Activated T-helper 2 cell treated with anti-CD3 and anti-CD28 coated beads, Interferon-gamma antibody, Interleukin-2, Interleukin-4, amounts not matched to agents 10 μg/mL and 5 μg/mL and 100 μg/mL, durations not matched to agents 14 hours and 24 hours and 36 hours (primary cell): ENCODE results near the gene MON1B. TPM values are rescaled to one million over a fixed set of nuclear protein-coding genes. Genes with fewer than 3 reads are reported as not detected.
A peak's percentile ranks its signal among the peaks of the same experiment; 100 is the strongest.

Source experiments
- DNase-seq: peaks from one replicate; pipeline ENCODE4 v3.0.0; 2021; ENCODE audit warnings: low spot score
- H3K27ac Mint-ChIP-seq: one replicate; pipeline ENCODE4 v1.8.0; 2021; ENCODE audit warnings: mixed read lengths
- H3K27me3 Mint-ChIP-seq: one replicate; pipeline ENCODE4 v1.8.0; 2021; ENCODE audit warnings: low read depth, mixed read lengths
- H3K36me3 Mint-ChIP-seq: one replicate; pipeline ENCODE4 v1.8.0; 2021; ENCODE audit warnings: low read depth, mixed read lengths
- H3K4me1 Mint-ChIP-seq: one replicate; pipeline ENCODE4 v1.8.0; 2021; ENCODE audit warnings: low read depth, mixed read lengths
- H3K4me3 Mint-ChIP-seq: one replicate; pipeline ENCODE4 v1.8.0; 2021; ENCODE audit warnings: low read depth, mild to moderate bottlenecking, moderate library complexity, mixed read lengths
- H3K9me3 Mint-ChIP-seq: one replicate; pipeline ENCODE4 v1.8.0; 2021; ENCODE audit warnings: mixed read lengths
- intact Hi-C: fragments of 100-400 bp; cut with micrococcal nuclease; formaldehyde crosslinking; loops from one replicate; pipeline ENCODE4 v1.15.1; 2023
- total RNA-seq: library from RNA; stranded (reverse); gene quantifications from 2 replicates; pipeline ENCODE4 v1.2.3, GENCODE V29; 2022

MON1B gene
- total RNA-seq, 1 donor from 2014 or later, result 69.2 TPM

- Mint-ChIP-seq H3K4me3 (peak overlapping the region; percentile 81), H3K9me3 (no peaks in the 10 kb centered on the region), H3K27me3 (no peaks in the 10 kb centered on the region), H3K36me3 (no peaks in the 10 kb centered on the region), H3K27ac (peak overlapping the region; percentile 62), H3K4me1 (peaks cover 11% of the 10 kb centered on the region)
- peak; percentile 66 for DNase-seq
- intact Hi-C loops, result no loop called here
Measured at GRCh38 chr16:77211880-77212740, 21.1 kb downstream of the MON1B start.

- intact Hi-C loops, result loop anchor here (1.0 kb wide), 1 partner anchor 23 kb away; no protein-coding TSS in a partner anchor
Measured at GRCh38 chr16:77212741-77213541, 22.0 kb downstream of the MON1B start.

GRCh38 chr16:77213542-77214106, 22.6 kb downstream of the MON1B start:
- Mint-ChIP-seq H3K4me1 (peaks cover 11% of the 10 kb centered on the region), H3K4me3 (peak overlapping the region; percentile 81), H3K9me3 (no peaks in the 10 kb centered on the region), H3K27me3 (no peaks in the 10 kb centered on the region), H3K36me3 (no peaks in the 10 kb centered on the region), H3K27ac (no peak overlapping the region)
- intact Hi-C loops, result loop anchor here (1.0 kb wide), 1 partner anchor 23 kb away; no protein-coding TSS in a partner anchor
- no peak for DNase-seq

More at GRCh38 chr16:77212741-77213541, 22.0 kb downstream of the MON1B start:
- no peaks in the 10 kb centered on the region for H3K36me3 Mint-ChIP-seq
- peaks cover 11% of the 10 kb centered on the region for H3K4me1 Mint-ChIP-seq
- DNase-seq, result peak; percentile 70
- H3K9me3 Mint-ChIP-seq, result no peaks in the 10 kb centered on the region
- peak overlapping the region; percentile 81 for H3K4me3 Mint-ChIP-seq
- H3K27ac Mint-ChIP-seq, result peak overlapping the region; percentile 54
- no peaks in the 10 kb centered on the region for H3K27me3 Mint-ChIP-seq

GRCh38 chr16:77214411-77215138, 23.6 kb downstream of the MON1B start:
- intact Hi-C loops, result no loop called here
- Mint-ChIP-seq H3K4me3 (no peak overlapping the region), H3K4me1 (peaks cover 11% of the 10 kb centered on the region), H3K27ac (no peak overlapping the region), H3K36me3 (no peaks in the 10 kb centered on the region), H3K9me3 (no peaks in the 10 kb centered on the region), H3K27me3 (no peaks in the 10 kb centered on the region)
- DNase-seq, result no peak

- no peak for DNase-seq
- intact Hi-C loops, result no loop called here
- no peaks in the 10 kb centered on the region for H3K36me3 Mint-ChIP-seq
- H3K4me3 Mint-ChIP-seq, result no peak overlapping the region
- no peak overlapping the region for H3K27ac Mint-ChIP-seq
- H3K27me3 Mint-ChIP-seq, result no peaks in the 10 kb centered on the region
- no peaks in the 10 kb centered on the region for H3K9me3 Mint-ChIP-seq
- H3K4me1 Mint-ChIP-seq, result no peaks in the 10 kb centered on the region
Measured at GRCh38 chr16:77219437-77219836, 28.4 kb downstream of the MON1B start.

- Mint-ChIP-seq H3K4me1 (no peaks in the 10 kb centered on the region), H3K36me3 (no peaks in the 10 kb centered on the region), H3K4me3 (no peak overlapping the region), H3K27ac (no peak overlapping the region), H3K9me3 (no peaks in the 10 kb centered on the region), H3K27me3 (peaks cover 3% of the 10 kb centered on the region)
- DNase-seq, result no peak
- intact Hi-C loops, result no loop called here
Measured at GRCh38 chr16:77220427-77220826, 29.4 kb downstream of the MON1B start.

- H3K27ac Mint-ChIP-seq, result no peak overlapping the region
- H3K4me1 Mint-ChIP-seq, result no peaks in the 10 kb centered on the region
- DNase-seq, result no peak
- intact Hi-C loops, result no loop called here
- peaks cover 3% of the 10 kb centered on the region for H3K27me3 Mint-ChIP-seq
- no peaks in the 10 kb centered on the region for H3K9me3 Mint-ChIP-seq
- H3K4me3 Mint-ChIP-seq, result no peak overlapping the region
- H3K36me3 Mint-ChIP-seq, result no peaks in the 10 kb centered on the region
Measured at GRCh38 chr16:77221482-77221881, 30.5 kb downstream of the MON1B start.

- H3K4me1 Mint-ChIP-seq, result peaks cover 3% of the 10 kb centered on the region
- H3K27me3 Mint-ChIP-seq, result peaks cover 3% of the 10 kb centered on the region
- H3K36me3 Mint-ChIP-seq, result no peaks in the 10 kb centered on the region
- H3K4me3 Mint-ChIP-seq, result no peak overlapping the region
- no peak overlapping the region for H3K27ac Mint-ChIP-seq
- DNase-seq, result no peak
- no peaks in the 10 kb centered on the region for H3K9me3 Mint-ChIP-seq
- intact Hi-C loops, result no loop called here
Measured at GRCh38 chr16:77223184-77223583, 32.2 kb downstream of the MON1B start.

GRCh38 chr16:77225182-77225581, 34.2 kb downstream of the MON1B start:
- Mint-ChIP-seq H3K4me1 (peaks cover 3% of the 10 kb centered on the region), H3K9me3 (no peaks in the 10 kb centered on the region), H3K27me3 (peaks cover 3% of the 10 kb centered on the region), H3K4me3 (no peak overlapping the region), H3K36me3 (no peaks in the 10 kb centered on the region), H3K27ac (no peak overlapping the region)
- DNase-seq, result no peak
- intact Hi-C loops, result no loop called here

GRCh38 chr16:77227745-77228144, 36.8 kb downstream of the MON1B start:
- intact Hi-C loops, result no loop called here
- H3K27me3 Mint-ChIP-seq, result peaks cover 3% of the 10 kb centered on the region
- no peaks in the 10 kb centered on the region for H3K36me3 Mint-ChIP-seq
- H3K27ac Mint-ChIP-seq, result no peak overlapping the region
- H3K9me3 Mint-ChIP-seq, result no peaks in the 10 kb centered on the region
- H3K4me3 Mint-ChIP-seq, result no peak overlapping the region
- DNase-seq, result no peak
- H3K4me1 Mint-ChIP-seq, result peaks cover 3% of the 10 kb centered on the region

GRCh38 chr16:77231047-77231446, 40.1 kb downstream of the MON1B start:
- H3K4me1 Mint-ChIP-seq, result peaks cover 5% of the 10 kb centered on the region
- peaks cover 5% of the 10 kb centered on the region for H3K27me3 Mint-ChIP-seq
- intact Hi-C loops, result no loop called here
- no peaks in the 10 kb centered on the region for H3K9me3 Mint-ChIP-seq
- no peak overlapping the region for H3K4me3 Mint-ChIP-seq
- H3K27ac Mint-ChIP-seq, result no peak overlapping the region
- no peaks in the 10 kb centered on the region for H3K36me3 Mint-ChIP-seq
- DNase-seq, result no peak

- Mint-ChIP-seq H3K36me3 (no peaks in the 10 kb centered on the region), H3K4me1 (peaks cover 8% of the 10 kb centered on the region), H3K27me3 (peaks cover 8% of the 10 kb centered on the region), H3K9me3 (no peaks in the 10 kb centered on the region), H3K4me3 (no peak overlapping the region), H3K27ac (no peak overlapping the region)
- no peak for DNase-seq
- intact Hi-C loops, result no loop called here
Measured at GRCh38 chr16:77233799-77234519, 43.0 kb downstream of the MON1B start.
